Thymus (tissue), 11 donors: ENCODE measurements around the gene TTLL10. TPM values are rescaled to one million over a fixed set of nuclear protein-coding genes. Genes with fewer than 3 reads are reported as not detected.

Experiments
- DNase-seq, 9 donors: peaks; one replicate each; pipeline ENCODE4 v3.0.0-alpha.2; 2013; ENCODE audit warnings: low spot score in 9 of 9, low read depth in 6 of 9, missing footprints in 1 of 9
- H3K27ac ChIP-seq, 2 donors: one replicate each; pipeline ENCODE4 v1.5.1; 2013; ENCODE audit warnings: control low read depth in 1 of 2, low read depth in 1 of 2, low read length in 1 of 2, mild to moderate bottlenecking in 1 of 2, moderate library complexity in 1 of 2
- H3K27me3 ChIP-seq, 2 donors: one replicate each; pipeline ENCODE4 v1.5.1; 2013; ENCODE audit warnings: low read length in 1 of 2; ENCODE audit not compliant: control insufficient read depth in 2 of 2, insufficient read depth in 1 of 2
- H3K36me3 ChIP-seq, 2 donors: one replicate each; pipeline ENCODE4 v1.5.1; 2013; ENCODE audit warnings: low read length in 1 of 2, mild to moderate bottlenecking in 1 of 2, moderate library complexity in 1 of 2; ENCODE audit not compliant: control insufficient read depth in 2 of 2, insufficient read depth in 2 of 2
- H3K4me1 ChIP-seq, 2 donors: one replicate each; pipeline ENCODE4 v1.5.1; 2013; ENCODE audit warnings: low read length in 2 of 2; ENCODE audit not compliant: control insufficient read depth in 2 of 2, insufficient read depth in 2 of 2
- H3K4me3 ChIP-seq, 2 donors: one replicate each; pipeline ENCODE4 v1.5.1; 2013; ENCODE audit warnings: low read length in 2 of 2, control low read depth in 1 of 2, mild to moderate bottlenecking in 1 of 2
- H3K9me3 ChIP-seq, 2 donors: one replicate each; pipeline ENCODE4 v1.5.1; 2013; ENCODE audit warnings: low read length in 1 of 2, mild to moderate bottlenecking in 1 of 2; ENCODE audit not compliant: control insufficient read depth in 2 of 2, insufficient read depth in 1 of 2
- WGBS: extraction: QIAGEN DNeasy Blood & Tissue Kit; methylation state at CpG from one replicate; pipeline ENCODE4 v1.1.7; 2013; 5-methylcytosine and 5-hydroxymethylcytosine counted together
- polyA plus RNA-seq: library from polyadenylated mRNA; stranded (reverse); fragments of 200-250 nt; gene quantifications from one replicate; pipeline ENCODE4 v1.2.3, GENCODE V29; 2013
- total RNA-seq: library from RNA; stranded (reverse); fragments of 120-200 nt; gene quantifications from one replicate; pipeline ENCODE4 v1.2.4, GENCODE V29; 2013
- donor health status: healthy.

The TTLL10 gene
- total and polyA plus RNA-seq, 2 donors = 0.14 to 0.27 TPM

GRCh38 chr1:1245178-1245816 is 71.6 kb downstream of the TTLL10 start:
- no peak for DNase-seq
- no peak overlapping the region for H3K4me3 ChIP-seq
- no peaks in the 10 kb centered on the region for H3K4me1 ChIP-seq
- H3K9me3 ChIP-seq = no peaks in the 10 kb centered on the region
- H3K36me3 ChIP-seq = no peaks in the 10 kb centered on the region
- 89% methylated on average over 23 of the region's 23 CpGs for WGBS
- no peak overlapping the region for H3K27ac ChIP-seq
- H3K27me3 ChIP-seq = peaks cover 26 to 38% of the 10 kb centered on the region in 2 donors

GRCh38 chr1:1245817-1246576 is 72.3 kb downstream of the TTLL10 start:
- no peaks in the 10 kb centered on the region for H3K36me3 ChIP-seq
- H3K9me3 ChIP-seq = peaks cover 0 to 5% of the 10 kb centered on the region in 2 donors
- H3K27ac ChIP-seq = no peak overlapping the region
- H3K4me1 ChIP-seq = peaks cover 3 to 7% of the 10 kb centered on the region in 2 donors
- no peak for DNase-seq
- H3K27me3 ChIP-seq = peaks cover 26 to 33% of the 10 kb centered on the region in 2 donors
- WGBS = 40% methylated on average over 45 of the region's 45 CpGs
- H3K4me3 ChIP-seq = no peak overlapping the region

GRCh38 chr1:1246577-1247340 is 73.1 kb downstream of the TTLL10 start, which contains the start of gene C1QTNF12:
Gene C1QTNF12 (minus strand): TSS chr1:1246722. CDS start chr1:1246690, 32 bp downstream.
- Histone ChIP-seq H3K4me3 (no peak within 1 kb of the TSS), H3K27me3 (peaks cover 26 to 33% of the 10 kb centered on the region in 2 donors), H3K9me3 (peaks cover 0 to 5% of the 10 kb centered on the region in 2 donors), H3K36me3 (no peaks in the 10 kb centered on the region), H3K27ac (no peak within 1 kb of the TSS), H3K4me1 (peaks cover 3 to 10% of the 10 kb centered on the region in 2 donors)
- WGBS = 8% methylated on average over 74 of the region's 74 CpGs
- DNase-seq = no peak

- peaks cover 0 to 2% of the 10 kb centered on the region in 2 donors for H3K36me3 ChIP-seq
- 80% methylated on average over 25 of the region's 25 CpGs for WGBS
- no peak overlapping the region for H3K27ac ChIP-seq
- H3K9me3 ChIP-seq = peaks cover 0 to 5% of the 10 kb centered on the region in 2 donors
- H3K27me3 ChIP-seq = peaks cover 26 to 33% of the 10 kb centered on the region in 2 donors
- no peak overlapping the region for H3K4me3 ChIP-seq
- H3K4me1 ChIP-seq = peaks cover 3 to 10% of the 10 kb centered on the region in 2 donors
- no peak for DNase-seq
Observed at GRCh38 chr1:1247341-1247913, 73.7 kb downstream of the TTLL10 start.

Other genes with a start within 250 kb of the TTLL10 start
- 0.38 TPM for gene SAMD11, start 250.0 kb upstream of the TTLL10 start, total RNA-seq
- gene SAMD11, start 250.0 kb upstream of the TTLL10 start, polyA plus RNA-seq = 1.7 TPM
- gene NOC2L, start 214.6 kb upstream of the TTLL10 start, total RNA-seq = 45.5 TPM
- 74.3 TPM for gene NOC2L, start 214.6 kb upstream of the TTLL10 start, polyA plus RNA-seq
- 7.4 TPM for gene KLHL17, start 213.3 kb upstream of the TTLL10 start, total RNA-seq
- gene KLHL17, start 213.3 kb upstream of the TTLL10 start, polyA plus RNA-seq = 34.5 TPM
- 0.14 TPM for gene PLEKHN1, start 207.4 kb upstream of the TTLL10 start, total RNA-seq
- 1.7 TPM for gene PLEKHN1, start 207.4 kb upstream of the TTLL10 start, polyA plus RNA-seq
- 0.05 TPM for gene PERM1, start 191.8 kb upstream of the TTLL10 start, total RNA-seq
- gene PERM1, start 191.8 kb upstream of the TTLL10 start, polyA plus RNA-seq = 0.59 TPM
- 61.3 TPM for gene HES4, start 173.8 kb upstream of the TTLL10 start, total RNA-seq
- 15.5 TPM for gene HES4, start 173.8 kb upstream of the TTLL10 start, polyA plus RNA-seq
- gene ISG15, start 160.4 kb upstream of the TTLL10 start, total RNA-seq = 338 TPM
- gene ISG15, start 160.4 kb upstream of the TTLL10 start, polyA plus RNA-seq = 285 TPM
- gene AGRN, start 153.8 kb upstream of the TTLL10 start, total RNA-seq = 6.2 TPM
- gene AGRN, start 153.8 kb upstream of the TTLL10 start, polyA plus RNA-seq = 19.2 TPM
- 0.05 TPM for gene RNF223, start 99.6 kb upstream of the TTLL10 start, total RNA-seq
- 0.37 TPM for gene RNF223, start 99.6 kb upstream of the TTLL10 start, polyA plus RNA-seq
- 5.0 TPM for gene C1orf159, start 57.8 kb upstream of the TTLL10 start, total RNA-seq
- 17.8 TPM for gene C1orf159, start 57.8 kb upstream of the TTLL10 start, polyA plus RNA-seq
- 4.2 TPM for gene TNFRSF18, start 32.7 kb downstream of the TTLL10 start, total RNA-seq
- gene TNFRSF18, start 32.7 kb downstream of the TTLL10 start, polyA plus RNA-seq = 29.9 TPM
- gene TNFRSF4, start 40.3 kb downstream of the TTLL10 start, total RNA-seq = 12.7 TPM
- gene TNFRSF4, start 40.3 kb downstream of the TTLL10 start, polyA plus RNA-seq = 18.8 TPM
- gene SDF4, start 58.1 kb downstream of the TTLL10 start, total RNA-seq = 37.6 TPM
- 79.1 TPM for gene SDF4, start 58.1 kb downstream of the TTLL10 start, polyA plus RNA-seq
- gene B3GALT6, start 58.4 kb downstream of the TTLL10 start, total RNA-seq = 16.3 TPM
- gene B3GALT6, start 58.4 kb downstream of the TTLL10 start, polyA plus RNA-seq = 11.8 TPM
- 2.1 TPM for gene C1QTNF12, start 72.8 kb downstream of the TTLL10 start, total RNA-seq
- 3.4 TPM for gene C1QTNF12, start 72.8 kb downstream of the TTLL10 start, polyA plus RNA-seq
- gene UBE2J2, start 100.0 kb downstream of the TTLL10 start, total RNA-seq = 34.7 TPM
- 67.1 TPM for gene UBE2J2, start 100.0 kb downstream of the TTLL10 start, polyA plus RNA-seq
- gene SCNN1D, start 106.6 kb downstream of the TTLL10 start, total RNA-seq = 1.7 TPM
- gene SCNN1D, start 106.6 kb downstream of the TTLL10 start, polyA plus RNA-seq = 12.5 TPM
- 15.5 TPM for gene ACAP3, start 134.1 kb downstream of the TTLL10 start, total RNA-seq
- gene ACAP3, start 134.1 kb downstream of the TTLL10 start, polyA plus RNA-seq = 58.8 TPM
- gene PUSL1, start 134.7 kb downstream of the TTLL10 start, total RNA-seq = 12.5 TPM
- gene PUSL1, start 134.7 kb downstream of the TTLL10 start, polyA plus RNA-seq = 10.0 TPM
- gene INTS11, start 150.8 kb downstream of the TTLL10 start, total RNA-seq = 60.8 TPM
- 216 TPM for gene INTS11, start 150.8 kb downstream of the TTLL10 start, polyA plus RNA-seq
- gene CPTP, start 150.9 kb downstream of the TTLL10 start, total RNA-seq = 8.5 TPM
- gene CPTP, start 150.9 kb downstream of the TTLL10 start, polyA plus RNA-seq = 10.3 TPM
- 0.19 TPM for gene TAS1R3, start 157.4 kb downstream of the TTLL10 start, total RNA-seq
- gene TAS1R3, start 157.4 kb downstream of the TTLL10 start, polyA plus RNA-seq = 0.37 TPM
- 19.6 TPM for gene DVL1, start 175.5 kb downstream of the TTLL10 start, total RNA-seq
- 40.9 TPM for gene DVL1, start 175.5 kb downstream of the TTLL10 start, polyA plus RNA-seq
- gene MXRA8, start 184.7 kb downstream of the TTLL10 start, total RNA-seq = 2.7 TPM
- gene MXRA8, start 184.7 kb downstream of the TTLL10 start, polyA plus RNA-seq = 9.6 TPM
- 96.2 TPM for gene AURKAIP1, start 201.3 kb downstream of the TTLL10 start, total RNA-seq
- 116 TPM for gene AURKAIP1, start 201.3 kb downstream of the TTLL10 start, polyA plus RNA-seq
- 73.8 TPM for gene CCNL2, start 225.5 kb downstream of the TTLL10 start, total RNA-seq
- 340 TPM for gene CCNL2, start 225.5 kb downstream of the TTLL10 start, polyA plus RNA-seq
- 119 TPM for gene MRPL20, start 233.4 kb downstream of the TTLL10 start, total RNA-seq
- gene MRPL20, start 233.4 kb downstream of the TTLL10 start, polyA plus RNA-seq = 140 TPM
- gene ANKRD65, start 247.4 kb downstream of the TTLL10 start, total RNA-seq = 7.9 TPM
- gene ANKRD65, start 247.4 kb downstream of the TTLL10 start, polyA plus RNA-seq = 16.0 TPM